HepG2 (cell line): ENCODE data around the gene TOPBP1.

Source experiments
- CHCHD3 ChIP-seq: sonication (generic); formaldehyde crosslinking; IDR thresholded peaks from 2 replicates; pipeline ENCODE4 v1.8.0; 2022; ENCODE audit warnings: mild to moderate bottlenecking, missing genetic modification reagents, moderate library complexity
- EEA1 ChIP-seq: sonication (generic); formaldehyde crosslinking; IDR thresholded peaks from 2 replicates; pipeline ENCODE4 v1.5.1; 2020; ENCODE audit warnings: mild to moderate bottlenecking, missing genetic modification reagents, borderline replicate concordance
- GLI4 ChIP-seq: sonication (generic); formaldehyde crosslinking; IDR thresholded peaks from 2 replicates; pipeline ENCODE4 v1.5.1; 2020; ENCODE audit warnings: missing genetic modification reagents, mild to moderate bottlenecking, moderate library complexity, borderline replicate concordance
- KDM5A ChIP-seq: fragments of 200-600 bp; sonication (generic); IDR thresholded peaks from 2 replicates; pipeline ENCODE4 v1.7.0; 2018; ENCODE audit warnings: antibody characterized with exemption, mild to moderate bottlenecking, low read length, borderline replicate concordance
- KLF16 ChIP-seq, 2 experiments: sonication (generic) in 1 of 2; formaldehyde crosslinking in 1 of 2; IDR thresholded peaks; 2 replicates each; pipeline versions ENCODE4 v1.6.1 to v1.8.0; 2016 to 2023; ENCODE audit warnings: missing genetic modification reagents in 2 of 2, missing compliant biosample characterization in 1 of 2
- MAZ ChIP-seq, 2 experiments: sonication (generic) in 1 of 2; formaldehyde crosslinking in 1 of 2; IDR thresholded peaks; 2 replicates each; pipeline versions ENCODE4 v1.5.0 to v1.6.1; 2012 to 2020; ENCODE audit warnings: low read depth in 2 of 2, mild to moderate bottlenecking in 2 of 2, borderline replicate concordance in 1 of 2, improper control_type of control experiment in 1 of 2, low read length in 1 of 2, missing genetic modification reagents in 1 of 2, moderate library complexity in 1 of 2
- NFIC ChIP-seq: IDR thresholded peaks from 2 replicates; pipeline ENCODE4 v1.6.1; 2012; ENCODE audit warnings: mild to moderate bottlenecking, low read length, inconsistent platforms
- RORA ChIP-seq: sonication (generic); formaldehyde crosslinking; IDR thresholded peaks from 2 replicates; pipeline ENCODE4 v1.5.0; 2020; ENCODE audit warnings: mild to moderate bottlenecking, missing genetic modification reagents, moderate library complexity
- ZFYVE20 ChIP-seq: sonication (generic); formaldehyde crosslinking; IDR thresholded peaks from 2 replicates; pipeline ENCODE4 v1.8.0; 2023; ENCODE audit warnings: low read depth, mild to moderate bottlenecking, moderate library complexity, missing genetic modification reagents, borderline replicate concordance
- ZNF441 ChIP-seq: sonication (generic); formaldehyde crosslinking; IDR thresholded peaks from 2 replicates; pipeline ENCODE4 v1.7.0; 2021; ENCODE audit warnings: missing genetic modification reagents, borderline replicate concordance
- TF ChIP-seq, protein P1 (sequence below): sonication (generic); formaldehyde crosslinking; IDR thresholded peaks from 2 replicates; pipeline ENCODE4 v1.4.0; 2020; ENCODE audit warnings: missing genetic modification reagents

DNA sequence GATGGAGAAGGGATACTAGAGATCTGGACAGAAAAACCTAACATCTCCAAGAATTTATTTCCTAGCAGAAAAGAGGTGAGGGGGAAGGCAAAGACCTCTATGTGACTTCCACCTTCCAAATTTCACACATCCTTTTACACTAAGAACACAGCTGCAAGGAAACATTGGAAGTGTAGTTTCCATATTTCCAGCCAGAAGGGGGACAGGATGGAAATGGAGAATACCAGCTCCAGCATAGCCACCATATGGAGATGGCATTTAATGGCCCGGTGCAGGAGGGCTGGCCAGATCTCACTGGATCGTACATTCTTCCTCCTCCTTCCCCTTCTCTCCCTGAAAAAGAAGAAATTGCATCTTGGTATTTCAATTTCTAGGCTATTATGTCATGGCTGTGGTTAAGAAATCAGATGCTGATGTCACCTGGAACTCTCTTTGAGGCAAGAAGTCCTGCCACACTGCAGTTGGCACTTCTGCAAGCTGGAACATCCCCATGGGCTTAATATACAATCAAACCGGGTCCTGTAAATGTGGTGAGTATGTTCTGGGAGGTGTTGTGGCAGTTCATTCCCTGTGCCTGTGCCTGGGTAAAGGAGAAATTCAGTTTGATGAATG lies 47.5 kb upstream of the TOPBP1 start:
- TF ChIP-seq CHCHD3 (CRISPR knock-in tag) (no peak), KDM5A (no peak), MAZ (IDR thresholded peaks at IDR 0.05; ENCODE audit: borderline replicate concordance, low read depth, low read length) (no peak), MAZ (CRISPR knock-in tag; IDR thresholded peaks at IDR 0.05; ENCODE audit: low read depth) (no peak), ZFYVE20 (CRISPR knock-in tag) (no peak), GLI4 (CRISPR knock-in tag) (no peak), NFIC (no peak), EEA1 (CRISPR knock-in tag) (no peak), KLF16 (CRISPR knock-in tag; IDR thresholded peaks at IDR 0.05) (no peak), ZNF441 (no peak), RORA (CRISPR knock-in tag) (no peak)
- TF ChIP-seq, protein P1, sequence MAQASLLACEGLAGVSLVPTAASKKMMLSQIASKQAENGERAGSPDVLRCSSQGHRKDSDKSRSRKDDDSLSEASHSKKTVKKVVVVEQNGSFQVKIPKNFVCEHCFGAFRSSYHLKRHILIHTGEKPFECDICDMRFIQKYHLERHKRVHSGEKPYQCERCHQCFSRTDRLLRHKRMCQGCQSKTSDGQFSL (CRISPR knock-in tag) = no peak
